ENCODE measurements around the gene KRTAP2-1. TPM values are rescaled to one million over a fixed set of nuclear protein-coding genes. Genes with fewer than 3 reads are reported as not detected.
"Not testable (repeated sequence)": the region's sequence is repeated elsewhere in the genome, so short reads cannot be mapped to it uniquely, and the experiment has no call there.

KRTAP2-1 gene
- total and polyA plus RNA-seq, 2 donors from 2014 or later = not detected

DNA sequence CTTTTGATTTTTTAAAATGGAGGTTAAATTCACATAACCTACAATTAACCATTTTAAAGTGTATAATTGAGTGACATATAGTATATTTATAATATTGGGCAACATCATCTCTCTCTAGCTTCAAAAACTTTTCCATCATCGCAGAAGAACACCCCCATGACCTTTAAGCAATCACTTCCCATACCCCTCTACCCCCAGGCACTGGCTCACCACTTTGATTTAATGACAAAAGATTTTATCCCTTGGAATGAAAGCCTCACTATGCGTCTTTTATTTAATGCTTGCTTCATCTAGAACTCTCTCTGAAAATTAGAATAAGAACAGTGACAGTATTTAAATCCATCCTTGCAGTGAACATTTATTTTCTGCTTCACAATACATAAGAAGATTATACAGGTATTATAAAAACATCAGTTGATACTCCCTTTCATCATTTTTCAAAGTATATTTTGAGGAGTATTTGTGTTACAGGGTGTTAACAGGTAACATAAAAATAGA, 9.2 kb downstream of the KRTAP2-1 start:
- no peak overlapping the region for H3K27ac ChIP-seq (ENCODE audit: low read depth in 2 of 2, low read length in 2 of 2)
- FAIRE-seq = no peak
- H3K9me3 ChIP-seq (ENCODE audit: control insufficient read depth in 2 of 3, insufficient read depth in 1 of 3, low read length in 3 of 3) = peaks cover 0 to 3% (median 0%) of the 10 kb centered on the region in 3 donors
- H3K36me3 ChIP-seq (ENCODE audit: control insufficient read depth in 2 of 3, insufficient read depth in 3 of 3, low read length in 3 of 3) = no peaks in the 10 kb centered on the region
- H3K4me1 ChIP-seq (ENCODE audit: control insufficient read depth in 2 of 3, insufficient read depth in 2 of 3, low read depth in 1 of 3, low read length in 3 of 3) = no peaks in the 10 kb centered on the region
- H3K4me3 ChIP-seq (ENCODE audit: low read length in 3 of 3) = no peak overlapping the region
- no peak for DNase-seq
- no peaks in the 10 kb centered on the region for H3K27me3 ChIP-seq (ENCODE audit: control insufficient read depth, insufficient read depth, low read length)
- TF ChIP-seq, protein P1, sequence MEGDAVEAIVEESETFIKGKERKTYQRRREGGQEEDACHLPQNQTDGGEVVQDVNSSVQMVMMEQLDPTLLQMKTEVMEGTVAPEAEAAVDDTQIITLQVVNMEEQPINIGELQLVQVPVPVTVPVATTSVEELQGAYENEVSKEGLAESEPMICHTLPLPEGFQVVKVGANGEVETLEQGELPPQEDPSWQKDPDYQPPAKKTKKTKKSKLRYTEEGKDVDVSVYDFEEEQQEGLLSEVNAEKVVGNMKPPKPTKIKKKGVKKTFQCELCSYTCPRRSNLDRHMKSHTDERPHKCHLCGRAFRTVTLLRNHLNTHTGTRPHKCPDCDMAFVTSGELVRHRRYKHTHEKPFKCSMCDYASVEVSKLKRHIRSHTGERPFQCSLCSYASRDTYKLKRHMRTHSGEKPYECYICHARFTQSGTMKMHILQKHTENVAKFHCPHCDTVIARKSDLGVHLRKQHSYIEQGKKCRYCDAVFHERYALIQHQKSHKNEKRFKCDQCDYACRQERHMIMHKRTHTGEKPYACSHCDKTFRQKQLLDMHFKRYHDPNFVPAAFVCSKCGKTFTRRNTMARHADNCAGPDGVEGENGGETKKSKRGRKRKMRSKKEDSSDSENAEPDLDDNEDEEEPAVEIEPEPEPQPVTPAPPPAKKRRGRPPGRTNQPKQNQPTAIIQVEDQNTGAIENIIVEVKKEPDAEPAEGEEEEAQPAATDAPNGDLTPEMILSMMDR (IDR thresholded peaks at IDR 0.05; ENCODE audit: borderline replicate concordance, extremely low read depth, insufficient read depth) = no peak
- intact Hi-C loops (cut with DNase I) = no loop called here
- H3K9ac ChIP-seq (ENCODE audit: low read length in 3 of 3) = no peak overlapping the region

DNA sequence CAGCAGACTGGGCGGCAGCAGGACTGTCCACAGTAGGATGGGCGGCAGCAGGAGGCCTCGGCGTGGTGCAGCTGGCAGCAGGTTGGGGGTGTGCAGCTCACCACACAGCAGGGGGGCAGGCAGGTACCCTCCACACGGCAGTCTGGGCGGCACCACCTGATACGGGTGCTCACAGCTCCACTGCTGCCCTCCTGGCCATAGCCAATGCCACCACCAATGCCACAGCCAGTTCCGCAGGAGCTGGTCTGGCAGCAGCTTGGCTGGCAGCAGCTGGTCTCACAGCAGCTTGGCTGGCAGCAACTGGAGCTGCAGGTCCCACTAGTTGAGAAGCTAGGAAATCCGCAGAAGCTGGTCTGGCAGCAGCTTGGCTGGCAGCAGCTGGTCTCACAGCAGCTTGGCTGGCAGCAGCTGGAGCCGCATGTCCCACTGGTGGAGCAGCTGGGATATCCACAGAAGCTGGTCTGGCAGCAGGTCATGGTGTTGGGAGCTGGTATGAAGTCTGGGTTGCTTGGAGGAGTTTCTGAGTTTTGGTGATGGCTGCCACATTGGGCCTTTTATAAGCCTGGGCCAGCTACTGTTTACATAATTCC, 12.7 kb downstream of the KRTAP2-1 start, which contains the start of gene KRTAP1-3:
TSS of gene KRTAP1-3 (minus strand) at position 529 of the 590 bp plus-strand sequence. CDS start at position 476, 53 bp downstream.
- H3K27me3 ChIP-seq (ENCODE audit: control insufficient read depth, insufficient read depth, low read length); H3K4me3 ChIP-seq (ENCODE audit: low read length in 3 of 3); FAIRE-seq; H3K9me3 ChIP-seq (ENCODE audit: control insufficient read depth in 2 of 3, insufficient read depth in 1 of 3, low read length in 3 of 3); H3K27ac ChIP-seq (ENCODE audit: low read depth in 2 of 2, low read length in 2 of 2); intact Hi-C loops (cut with DNase I); DNase-seq; H3K36me3 ChIP-seq (ENCODE audit: control insufficient read depth in 2 of 3, insufficient read depth in 3 of 3, low read length in 3 of 3); H3K4me1 ChIP-seq (ENCODE audit: control insufficient read depth in 2 of 3, insufficient read depth in 2 of 3, low read depth in 1 of 3, low read length in 3 of 3); H3K9ac ChIP-seq (ENCODE audit: low read length in 3 of 3): not testable (repeated sequence)

DNA sequence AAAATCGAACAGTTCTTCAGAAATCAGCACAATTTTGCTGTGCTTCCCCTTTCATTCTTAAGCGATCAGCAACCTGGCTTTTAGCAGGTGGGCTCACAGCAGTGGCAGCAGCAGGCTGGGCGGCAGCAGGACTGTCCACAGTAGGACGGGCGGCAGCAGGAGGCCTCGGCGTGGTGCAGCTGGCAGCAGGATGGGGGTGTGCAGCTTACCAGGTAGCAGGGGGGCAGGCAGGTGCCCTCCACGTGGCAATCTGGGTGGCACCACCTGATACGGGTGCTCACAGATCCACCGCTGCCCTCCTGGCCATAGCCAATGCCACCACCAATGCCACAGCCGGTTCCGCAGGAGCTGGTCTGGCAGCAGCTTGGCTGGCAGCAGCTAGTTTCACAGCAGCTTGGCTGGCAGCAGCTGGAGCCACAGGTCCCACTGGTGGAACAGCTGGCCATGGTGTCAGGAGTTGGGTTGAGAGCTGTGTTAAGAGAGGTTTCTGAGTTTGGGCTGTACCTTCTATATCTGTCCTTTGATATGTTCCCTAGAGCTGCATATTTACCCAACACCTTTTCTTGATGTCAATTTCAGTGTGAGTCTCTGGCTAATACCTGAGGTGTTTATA, 17.4 kb downstream of the KRTAP2-1 start, which contains the start of gene KRTAP1-4:
TSS of gene KRTAP1-4 (minus strand) at position 563 of the 613 bp plus-strand sequence. CDS start at position 446, 117 bp downstream.
- H3K36me3 ChIP-seq (ENCODE audit: control insufficient read depth in 2 of 3, insufficient read depth in 3 of 3, low read length in 3 of 3) = no peaks in the 10 kb centered on the region
- intact Hi-C loops (cut with DNase I) = no loop called here
- TF ChIP-seq, protein P1 (IDR thresholded peaks at IDR 0.05; ENCODE audit: borderline replicate concordance, extremely low read depth, insufficient read depth) = no peak
- no peak within 1 kb of the TSS for H3K27ac ChIP-seq (ENCODE audit: low read depth in 2 of 2, low read length in 2 of 2)
- DNase-seq (no peak), FAIRE-seq (no peak)
- no peak within 1 kb of the TSS for H3K9ac ChIP-seq (ENCODE audit: low read length in 3 of 3)
- H3K4me1 ChIP-seq (ENCODE audit: control insufficient read depth in 2 of 3, insufficient read depth in 2 of 3, low read depth in 1 of 3, low read length in 3 of 3) = no peaks in the 10 kb centered on the region
- H3K9me3 ChIP-seq (ENCODE audit: control insufficient read depth in 2 of 3, insufficient read depth in 1 of 3, low read length in 3 of 3) = no peaks in the 10 kb centered on the region
- H3K27me3 ChIP-seq (ENCODE audit: control insufficient read depth, insufficient read depth, low read length) = no peaks in the 10 kb centered on the region
- H3K4me3 ChIP-seq (ENCODE audit: low read length in 3 of 3) = no peak within 1 kb of the TSS

DNA sequence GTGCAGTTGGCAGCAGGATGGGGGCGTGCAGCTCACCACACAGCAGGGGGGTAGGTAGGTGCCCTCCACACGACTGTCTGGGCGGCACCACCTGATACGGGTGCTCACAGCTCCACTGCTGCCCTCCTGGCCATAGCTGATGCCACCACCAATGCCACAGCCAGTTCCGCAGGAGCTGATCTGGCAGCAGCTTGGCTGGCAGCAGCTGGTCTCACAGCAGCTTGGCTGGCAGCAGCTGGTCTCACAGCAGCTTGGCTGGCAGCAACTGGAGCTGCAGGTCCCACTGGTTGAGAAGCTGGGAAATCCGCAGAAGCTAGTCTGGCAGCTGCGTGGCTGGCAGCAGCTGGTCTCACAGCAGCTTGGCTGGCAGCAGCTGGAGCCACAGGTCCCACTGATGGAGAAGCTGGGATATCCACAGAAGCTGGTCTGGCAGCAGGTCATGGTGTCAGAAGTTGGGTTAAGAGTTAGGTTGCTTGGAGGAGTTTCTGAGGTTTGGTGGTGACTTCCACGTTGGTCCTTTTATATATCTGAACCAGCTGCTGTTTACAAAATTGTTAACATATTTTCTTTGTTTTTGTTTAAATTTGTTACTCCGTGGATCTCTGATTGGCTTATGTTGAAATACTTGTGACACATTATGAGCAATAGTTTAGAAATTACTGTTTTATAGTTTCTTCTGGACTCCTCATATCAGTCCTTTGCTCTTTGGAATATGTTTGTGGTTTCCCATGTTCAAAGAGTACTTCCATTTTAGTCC, 20.2 kb downstream of the KRTAP2-1 start, which contains the start of gene KRTAP1-5:
TSS of gene KRTAP1-5 (minus strand) at position 494 of the 757 bp plus-strand sequence. CDS start at position 441, 53 bp downstream.
- H3K9me3 ChIP-seq (ENCODE audit: control insufficient read depth in 2 of 3, insufficient read depth in 1 of 3, low read length in 3 of 3) = no peaks in the 10 kb centered on the region
- no peak within 1 kb of the TSS for H3K9ac ChIP-seq (ENCODE audit: low read length in 3 of 3)
- TF ChIP-seq, protein P1 (IDR thresholded peaks at IDR 0.05; ENCODE audit: borderline replicate concordance, extremely low read depth, insufficient read depth) = no peak
- intact Hi-C loops (cut with DNase I) = no loop called here
- H3K4me1 ChIP-seq (ENCODE audit: control insufficient read depth in 2 of 3, insufficient read depth in 2 of 3, low read depth in 1 of 3, low read length in 3 of 3) = no peaks in the 10 kb centered on the region
- no peak within 1 kb of the TSS for H3K4me3 ChIP-seq (ENCODE audit: low read length in 3 of 3)
- H3K27ac ChIP-seq (ENCODE audit: low read depth in 2 of 2, low read length in 2 of 2) = no peak within 1 kb of the TSS
- DNase-seq (no peak), FAIRE-seq (no peak)
- H3K27me3 ChIP-seq (ENCODE audit: control insufficient read depth, insufficient read depth, low read length) = no peaks in the 10 kb centered on the region
- H3K36me3 ChIP-seq (ENCODE audit: control insufficient read depth in 2 of 3, insufficient read depth in 3 of 3, low read length in 3 of 3) = no peaks in the 10 kb centered on the region

Data from kidney (tissue), 14 donors.